ENCODE results near the gene CACNA1E.

DNA sequence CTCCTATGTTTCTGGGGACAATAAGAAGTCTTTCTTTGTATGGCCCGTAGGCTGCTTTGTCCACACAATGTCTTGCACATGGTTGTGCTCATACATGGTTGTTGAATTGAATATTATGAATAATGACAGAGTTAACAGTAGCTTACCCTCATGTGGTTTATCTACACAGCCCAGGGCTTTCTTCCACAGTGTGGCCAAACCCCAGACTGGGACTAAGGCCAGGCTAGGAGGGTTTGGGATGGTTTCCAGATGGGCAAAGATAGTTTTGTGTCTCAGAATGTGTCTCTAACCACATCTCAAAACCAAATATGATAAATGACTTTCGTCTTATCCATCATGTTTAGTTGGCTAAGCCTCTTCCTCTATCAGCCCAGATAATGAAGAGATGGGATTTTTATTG is 65.2 kb downstream of the CACNA1E start:
- TF ChIP-seq POLR2A (IDR thresholded peaks at IDR 0.05) = no peak
- TF ChIP-seq, protein P1, sequence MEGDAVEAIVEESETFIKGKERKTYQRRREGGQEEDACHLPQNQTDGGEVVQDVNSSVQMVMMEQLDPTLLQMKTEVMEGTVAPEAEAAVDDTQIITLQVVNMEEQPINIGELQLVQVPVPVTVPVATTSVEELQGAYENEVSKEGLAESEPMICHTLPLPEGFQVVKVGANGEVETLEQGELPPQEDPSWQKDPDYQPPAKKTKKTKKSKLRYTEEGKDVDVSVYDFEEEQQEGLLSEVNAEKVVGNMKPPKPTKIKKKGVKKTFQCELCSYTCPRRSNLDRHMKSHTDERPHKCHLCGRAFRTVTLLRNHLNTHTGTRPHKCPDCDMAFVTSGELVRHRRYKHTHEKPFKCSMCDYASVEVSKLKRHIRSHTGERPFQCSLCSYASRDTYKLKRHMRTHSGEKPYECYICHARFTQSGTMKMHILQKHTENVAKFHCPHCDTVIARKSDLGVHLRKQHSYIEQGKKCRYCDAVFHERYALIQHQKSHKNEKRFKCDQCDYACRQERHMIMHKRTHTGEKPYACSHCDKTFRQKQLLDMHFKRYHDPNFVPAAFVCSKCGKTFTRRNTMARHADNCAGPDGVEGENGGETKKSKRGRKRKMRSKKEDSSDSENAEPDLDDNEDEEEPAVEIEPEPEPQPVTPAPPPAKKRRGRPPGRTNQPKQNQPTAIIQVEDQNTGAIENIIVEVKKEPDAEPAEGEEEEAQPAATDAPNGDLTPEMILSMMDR (IDR thresholded peaks at IDR 0.05) = no peak

Data from lower leg skin (tissue), 3 donors.